Smooth muscle cell (in vitro differentiated cells): Measurements from ENCODE around the gene MFGE8. TPM values are rescaled to one million over a fixed set of nuclear protein-coding genes. Genes with fewer than 3 reads are reported as not detected.

Experiments used
- DNase-seq: peaks from one replicate; lab custom pipeline; 2025; ENCODE audit not compliant: unreplicated experiment; lab: John Stamatoyannopoulos, UW
- H2AFZ ChIP-seq: fragments of 200-600 bp; sonication (generic); 2 replicates; pipeline ENCODE4 v1.6.0; 2016; ENCODE audit warnings: antibody characterized with exemption, low read depth, mild to moderate bottlenecking
- H3F3A ChIP-seq: fragments of 200-600 bp; sonication (generic); 2 replicates; pipeline ENCODE4 v1.6.0; 2017; ENCODE audit warnings: antibody characterized with exemption, low read depth
- H3K27ac ChIP-seq: fragments of 200-600 bp; sonication (generic); 2 replicates; pipeline ENCODE4 v1.5.1; 2016; ENCODE audit warnings: low read depth, mild to moderate bottlenecking
- H3K27me3 ChIP-seq: fragments of 200-600 bp; sonication (generic); 2 replicates; pipeline ENCODE4 v1.6.1; 2016; ENCODE audit warnings: low read depth, mild to moderate bottlenecking
- H3K36me3 ChIP-seq: fragments of 200-600 bp; sonication (generic); 2 replicates; pipeline ENCODE4 v1.5.1; 2016; ENCODE audit warnings: low read depth
- H3K4me1 ChIP-seq: fragments of 200-600 bp; sonication (generic); 2 replicates; pipeline ENCODE4 v1.5.1; 2016; ENCODE audit warnings: low read depth
- H3K4me2 ChIP-seq: fragments of 200-600 bp; sonication (generic); 2 replicates; pipeline ENCODE4 v1.6.0; 2016; ENCODE audit warnings: mild to moderate bottlenecking
- H3K4me3 ChIP-seq: fragments of 200-600 bp; sonication (generic); 2 replicates; pipeline ENCODE4 v1.5.1; 2016; ENCODE audit warnings: mild to moderate bottlenecking
- H3K79me2 ChIP-seq: fragments of 200-600 bp; sonication (generic); 2 replicates; pipeline ENCODE4 v1.6.0; 2016; ENCODE audit warnings: low read depth, mild to moderate bottlenecking
- H3K9ac ChIP-seq: fragments of 200-600 bp; sonication (generic); 2 replicates; pipeline ENCODE4 v1.6.0; 2016; ENCODE audit warnings: low read depth
- H3K9me3 ChIP-seq: fragments of 200-600 bp; sonication (generic); replicated peaks from 2 replicates; pipeline ENCODE4 v1.5.1; 2016; ENCODE audit warnings: low read depth
- H4K20me1 ChIP-seq: fragments of 200-600 bp; sonication (generic); 2 replicates; pipeline ENCODE4 v1.6.0; 2016; ENCODE audit warnings: low read depth
- CTCF ChIP-seq: fragments of 200-600 bp; sonication (generic); IDR thresholded peaks from 2 replicates; pipeline ENCODE4 v1.5.1; 2017; ENCODE audit warnings: borderline replicate concordance, mild to moderate bottlenecking, antibody characterized with exemption; ENCODE audit not compliant: insufficient read depth, poor library complexity, severe bottlenecking
- WGBS: methylation state at CpG from one replicate; pipeline ENCODE4 v1.1.7; 2016; ENCODE audit warnings: low lambda C conversion rate; 5-methylcytosine and 5-hydroxymethylcytosine counted together
- polyA plus RNA-seq: library from polyadenylated mRNA; unstranded; fragments of >200 nt; fragmentation: Nextera tagmentation; extraction: Ambion mirVana; gene quantifications from 2 replicates; pipeline ENCODE4 v1.2.1, GENCODE V29; 2016
- total RNA-seq: library from RNA; depleted of rRNA; stranded (reverse); fragments of >200 nt; gene quantifications from 2 replicates; pipeline ENCODE4 v1.2.3, GENCODE V29; 2014

MFGE8 gene
- total and polyA plus RNA-seq, 2 experiments from 2014 or later: 185 to 237 TPM

GRCh38 chr15:88920186-88920891, 7.2 kb upstream of the MFGE8 start:
- no peaks in the 10 kb centered on the region for H3K27me3 ChIP-seq
- peaks cover 19% of the 10 kb centered on the region for H3F3A ChIP-seq
- peak overlapping the region; percentile 1 for H3K4me2 ChIP-seq
- no peak overlapping the region for H2AFZ ChIP-seq
- DNase-seq: no peak
- no peaks in the 10 kb centered on the region for H4K20me1 ChIP-seq
- no peaks in the 10 kb centered on the region for H3K79me2 ChIP-seq
- H3K9me3 ChIP-seq: no peaks in the 10 kb centered on the region
- H3K4me3 ChIP-seq: no peak overlapping the region
- H3K9ac ChIP-seq: no peak overlapping the region
- no peak for TF ChIP-seq CTCF
- WGBS: 55% methylated on average over 9 of the region's 9 CpGs
- H3K27ac ChIP-seq: peak overlapping the region; percentile 89
- H3K36me3 ChIP-seq: no peaks in the 10 kb centered on the region
- H3K4me1 ChIP-seq: no peaks in the 10 kb centered on the region

- H3K4me2 ChIP-seq: peak overlapping the region; percentile 57
- TF ChIP-seq CTCF: no peak
- H2AFZ ChIP-seq: no peak overlapping the region
- no peaks in the 10 kb centered on the region for H3K36me3 ChIP-seq
- H3K27ac ChIP-seq: peak overlapping the region; percentile 89
- H3K9ac ChIP-seq: no peak overlapping the region
- H3K27me3 ChIP-seq: no peaks in the 10 kb centered on the region
- H3K4me3 ChIP-seq: no peak overlapping the region
- no peaks in the 10 kb centered on the region for H3K79me2 ChIP-seq
- no peaks in the 10 kb centered on the region for H4K20me1 ChIP-seq
- WGBS: under 1% methylated on average over 4 of the region's 4 CpGs
- H3K9me3 ChIP-seq: no peaks in the 10 kb centered on the region
- H3K4me1 ChIP-seq: peaks cover 2% of the 10 kb centered on the region
- peaks cover 19% of the 10 kb centered on the region for H3F3A ChIP-seq
- no peak for DNase-seq
Measured at GRCh38 chr15:88918738-88919137, 5.6 kb upstream of the MFGE8 start.

GRCh38 chr15:88917760-88918159, 4.6 kb upstream of the MFGE8 start:
- no peak overlapping the region for H3K9ac ChIP-seq
- no peak overlapping the region for H3K4me2 ChIP-seq
- H4K20me1 ChIP-seq: no peaks in the 10 kb centered on the region
- DNase-seq: no peak
- H3K4me3 ChIP-seq: no peak overlapping the region
- no peaks in the 10 kb centered on the region for H3K79me2 ChIP-seq
- H3K9me3 ChIP-seq: no peaks in the 10 kb centered on the region
- H3F3A ChIP-seq: peaks cover 19% of the 10 kb centered on the region
- H3K4me1 ChIP-seq: peaks cover 4% of the 10 kb centered on the region
- no peak for TF ChIP-seq CTCF
- H3K36me3 ChIP-seq: no peaks in the 10 kb centered on the region
- no peak overlapping the region for H3K27ac ChIP-seq
- no peaks in the 10 kb centered on the region for H3K27me3 ChIP-seq
- 92% methylated on average over 5 of the region's 5 CpGs for WGBS
- H2AFZ ChIP-seq: no peak overlapping the region

- WGBS: over 99% methylated on average over 10 of the region's 10 CpGs
- Histone ChIP-seq H2AFZ (no peak overlapping the region), H3K36me3 (no peaks in the 10 kb centered on the region), H3K9ac (no peak overlapping the region), H3K79me2 (peaks cover 13% of the 10 kb centered on the region), H3K4me3 (no peak overlapping the region), H3F3A (peaks cover 17% of the 10 kb centered on the region), H3K27ac (no peak overlapping the region), H3K27me3 (no peaks in the 10 kb centered on the region), H3K4me1 (peaks cover 17% of the 10 kb centered on the region), H4K20me1 (peaks cover 16% of the 10 kb centered on the region), H3K9me3 (no peaks in the 10 kb centered on the region), H3K4me2 (no peak overlapping the region)
- no peak for DNase-seq
- TF ChIP-seq CTCF: no peak
Measured at GRCh38 chr15:88915354-88915753, 2.2 kb upstream of the MFGE8 start.
